HG03432 (cell line): ENCODE measurements around the gene ZNF493.
A peak's percentile ranks its signal among the peaks of the same experiment; 100 is the strongest.

ENCODE experiments used
- ATAC-seq: cut with Tn5 transposase; IDR thresholded peaks from one replicate; pipeline ENCODE4 v1.9.1; 2021; ENCODE audit warnings: mild to moderate bottlenecking, moderate library complexity; ENCODE audit not compliant: unreplicated experiment

ZNF493 gene

DNA sequence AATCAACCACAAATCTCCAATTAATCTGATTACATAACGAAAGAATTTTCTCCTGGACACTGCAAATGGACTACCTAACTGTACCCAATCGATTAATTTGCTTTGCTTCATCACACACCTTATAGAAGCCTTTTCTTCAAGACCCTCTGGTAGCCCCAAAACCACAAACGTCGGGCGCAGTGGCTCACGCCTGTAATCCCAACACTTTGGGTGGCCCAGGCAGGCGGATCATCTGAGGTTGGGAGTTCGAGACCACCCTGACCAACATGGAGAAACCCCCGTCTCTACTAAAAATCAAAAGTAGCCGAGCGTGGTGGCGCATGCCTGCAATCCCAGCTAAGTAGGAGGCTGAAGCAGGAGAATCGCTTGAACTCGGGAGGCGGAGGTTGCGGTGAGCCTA is 65.6 kb downstream of the ZNF493 start:
- ATAC-seq = no peak

DNA sequence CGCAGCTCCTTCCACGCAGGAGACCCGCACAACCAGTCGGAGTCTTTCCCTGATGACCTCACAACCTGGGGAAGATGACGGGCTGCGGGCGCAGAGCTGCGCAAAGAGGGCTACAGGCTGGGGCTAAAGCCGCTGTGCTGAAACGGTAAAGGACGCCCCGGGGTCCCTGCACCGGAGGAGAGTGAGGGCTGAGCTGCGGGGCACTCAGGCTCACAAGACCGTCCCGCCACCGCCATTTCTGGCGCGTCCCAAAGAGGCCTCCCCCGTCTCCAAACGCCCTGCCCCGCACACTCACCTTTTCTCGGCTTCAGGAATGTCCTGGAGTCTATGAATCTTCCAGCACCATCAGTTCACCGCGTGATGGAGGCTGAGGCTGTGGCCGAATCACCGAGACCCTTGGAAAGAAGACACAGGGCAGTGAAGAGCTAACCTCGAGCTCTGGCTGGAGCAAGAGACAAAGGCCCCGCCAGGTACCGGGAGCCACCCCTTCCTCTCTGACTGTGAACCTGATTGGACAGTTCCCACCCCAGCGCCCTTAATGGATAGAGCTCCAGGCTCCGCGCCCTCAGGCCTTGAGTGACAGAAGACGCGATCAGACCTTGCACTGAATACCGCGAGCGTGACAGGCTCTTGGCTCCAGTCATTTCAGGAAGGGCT is 66.6 kb downstream of the ZNF493 start:
- peak; percentile 58 for ATAC-seq

DNA sequence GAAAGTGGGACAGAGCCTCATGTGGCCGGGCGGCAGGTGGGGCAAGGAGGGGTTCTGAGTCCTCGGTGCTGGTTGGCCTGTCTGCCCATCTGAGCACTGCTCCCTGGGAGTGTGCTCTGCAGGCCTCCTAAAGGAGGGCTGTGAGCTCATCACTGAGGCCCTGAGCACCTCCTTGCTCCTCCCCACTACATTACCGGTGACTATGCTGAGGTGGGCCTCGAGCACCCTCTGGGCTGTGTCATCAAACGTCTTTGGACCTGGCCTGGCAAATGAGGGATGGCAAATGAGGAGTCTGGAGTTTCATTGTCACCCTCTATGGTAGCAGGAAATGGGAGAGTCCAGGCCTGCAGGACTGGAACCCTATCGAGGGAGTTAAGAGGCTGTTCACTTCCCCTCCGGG is 69.7 kb downstream of the ZNF493 start:
- no peak for ATAC-seq

- no peak for ATAC-seq
Measured at GRCh38 chr19:21468791-21469190, 71.9 kb downstream of the ZNF493 start.

DNA sequence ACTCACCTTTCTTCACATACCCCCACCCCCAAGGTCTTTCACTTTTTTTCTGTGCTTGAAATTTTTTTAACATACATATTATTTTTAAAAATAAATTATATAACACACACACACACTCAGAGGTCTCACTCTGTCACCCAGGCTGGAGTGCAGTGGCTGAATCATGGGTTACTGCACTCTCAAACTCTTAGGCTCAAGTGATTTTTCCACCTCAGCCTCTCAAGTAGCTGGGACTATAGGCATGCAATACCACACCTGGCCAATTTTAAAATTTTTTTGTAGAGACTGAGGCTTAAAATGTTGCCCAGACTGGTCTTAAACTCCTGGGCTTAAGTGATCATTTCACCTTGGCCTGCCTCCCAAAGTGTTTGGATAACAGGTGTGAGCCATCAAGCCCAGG is 75.6 kb downstream of the ZNF493 start:
- ATAC-seq = no peak

GRCh38 chr19:21474671-21475181 is 77.8 kb downstream of the ZNF493 start:
- peak; percentile 74 for ATAC-seq
